Measurements from ENCODE around the gene ARGLU1.

The ARGLU1 gene

GRCh38 chr13:106541826-106542225 is 26.1 kb downstream of the ARGLU1 start:
- DNase-seq (ENCODE audit: low spot score): no peak

DNA sequence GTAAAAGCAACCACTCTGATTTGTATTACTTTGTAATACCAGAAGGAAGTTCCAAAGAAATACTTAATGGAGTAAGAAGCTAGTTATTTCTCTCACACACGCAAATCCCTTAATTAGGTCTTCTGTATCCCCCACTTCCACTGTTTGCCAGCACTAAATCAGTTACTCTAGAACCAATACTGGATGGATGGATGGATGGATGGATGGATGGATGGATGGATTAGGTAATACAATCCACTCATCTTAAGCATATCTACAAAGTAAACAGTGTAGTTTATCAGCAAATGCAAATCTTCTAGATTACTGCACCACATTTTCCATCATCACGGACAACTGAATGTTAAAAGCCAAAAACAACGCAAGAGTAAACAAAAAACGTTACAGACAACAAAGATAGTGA is 27.3 kb downstream of the ARGLU1 start:
- no peak for DNase-seq (ENCODE audit: low spot score)

DNA sequence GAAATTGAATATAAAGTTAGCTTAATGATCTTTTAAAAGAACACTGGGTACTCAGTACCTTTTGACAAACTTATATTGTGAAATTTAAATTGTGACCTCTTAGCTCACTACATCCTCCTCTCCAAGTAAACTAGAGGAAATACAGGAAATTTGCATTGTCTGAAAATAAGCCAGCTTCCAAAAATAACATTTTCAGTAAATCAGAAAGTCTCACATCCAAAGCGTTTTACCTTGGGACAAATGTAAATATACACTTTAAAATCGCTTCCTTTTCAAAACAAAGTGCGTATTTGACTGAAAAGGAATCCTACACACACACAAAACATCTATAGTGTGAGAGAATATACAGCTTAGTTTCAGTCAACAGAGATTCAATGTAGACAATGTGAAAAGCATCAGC is 30.4 kb downstream of the ARGLU1 start:
- DNase-seq (ENCODE audit: low spot score): no peak

DNA sequence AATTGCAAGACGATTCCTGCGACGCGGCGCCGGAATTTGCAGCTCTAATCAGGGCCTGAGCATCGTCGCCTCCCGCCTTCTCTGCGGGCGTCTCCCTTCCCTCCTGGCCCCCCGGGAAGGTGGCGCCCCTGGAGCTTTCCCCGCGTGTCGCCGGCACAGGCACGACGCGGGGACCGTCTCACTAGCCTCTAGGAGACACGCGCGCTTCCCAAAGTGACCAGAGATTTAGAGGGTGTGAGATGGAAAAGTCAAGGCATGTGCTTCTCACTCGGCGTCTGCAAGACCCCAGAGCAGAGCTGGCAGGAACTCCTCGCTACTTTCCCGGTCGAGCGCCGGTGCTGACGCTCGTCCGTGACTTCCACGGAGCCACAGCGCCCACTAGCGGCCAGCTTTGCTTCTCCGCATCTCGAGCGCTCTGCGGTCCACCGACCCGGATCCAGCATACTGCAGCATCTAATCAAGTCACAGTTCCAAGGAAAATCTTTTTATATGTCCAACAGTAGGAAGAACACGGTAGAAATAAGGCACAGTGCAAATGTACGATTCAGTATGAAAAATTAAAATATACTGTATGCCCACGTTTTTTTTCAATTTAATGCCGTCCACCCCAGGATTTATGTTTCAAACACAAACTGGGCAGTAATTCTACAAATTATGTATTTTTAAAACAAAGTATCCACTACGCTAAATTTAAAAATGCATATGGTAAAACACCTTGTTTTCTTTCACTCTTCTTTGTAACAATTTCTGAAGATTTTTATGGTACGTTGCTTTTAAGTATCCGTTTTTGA is 31.5 kb downstream of the ARGLU1 start:
- peak; percentile 81 for DNase-seq (ENCODE audit: low spot score)

GRCh38 chr13:106535552-106536243 is 32.2 kb downstream of the ARGLU1 start, which contains the start of gene EFNB2:
Gene EFNB2, minus strand, starts transcription at chr13:106535662. Its CDS starts 698 bp downstream, at chr13:106534964.
- DNase-seq (ENCODE audit: low spot score): peak; percentile 99

DNA sequence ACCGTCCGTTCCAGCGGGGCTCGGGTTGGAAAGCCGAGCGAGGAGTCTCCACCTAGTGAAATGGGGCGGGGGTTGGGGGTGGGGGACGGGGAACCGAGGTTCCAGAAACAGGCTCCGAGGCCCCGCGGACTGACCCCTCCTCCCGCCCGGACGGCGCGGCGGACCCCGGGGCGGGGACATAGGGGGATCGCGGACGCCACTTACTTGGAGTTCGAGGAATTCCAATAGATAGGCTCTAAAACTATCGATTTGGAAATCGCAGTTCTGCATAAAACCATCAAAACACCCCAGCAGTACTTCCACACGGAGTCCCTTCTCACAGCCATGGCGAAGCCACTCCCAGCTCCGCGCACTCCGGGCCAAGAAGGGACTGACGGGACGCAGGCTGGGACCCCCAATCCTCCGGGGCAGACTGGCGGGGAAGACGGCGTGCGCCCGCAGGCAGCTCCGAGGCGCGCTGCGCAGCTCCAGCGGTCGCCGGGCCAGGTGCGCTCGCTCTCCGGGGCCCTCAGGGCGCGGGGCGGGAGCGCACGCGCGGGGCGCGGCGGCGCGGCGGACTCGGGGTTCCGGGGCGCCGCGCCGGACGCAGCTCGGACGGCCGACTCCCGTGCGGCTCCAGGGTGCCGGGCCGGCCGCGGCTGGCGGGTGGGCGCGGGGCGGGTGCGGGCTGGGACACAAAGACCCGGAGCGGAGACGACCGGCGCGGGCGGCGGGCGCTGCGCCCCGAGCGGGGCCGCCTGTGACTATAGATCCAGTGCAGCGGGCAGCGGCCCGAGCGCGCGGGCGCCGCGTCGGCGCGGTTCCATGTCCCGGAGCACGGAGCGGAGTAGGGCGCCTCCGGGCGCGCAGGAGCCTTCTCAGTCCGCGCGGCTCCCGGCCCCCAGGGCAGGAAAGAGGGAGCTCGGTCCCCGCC is 33.0 kb downstream of the ARGLU1 start:
- DNase-seq (ENCODE audit: low spot score): peak; percentile 49

DNA sequence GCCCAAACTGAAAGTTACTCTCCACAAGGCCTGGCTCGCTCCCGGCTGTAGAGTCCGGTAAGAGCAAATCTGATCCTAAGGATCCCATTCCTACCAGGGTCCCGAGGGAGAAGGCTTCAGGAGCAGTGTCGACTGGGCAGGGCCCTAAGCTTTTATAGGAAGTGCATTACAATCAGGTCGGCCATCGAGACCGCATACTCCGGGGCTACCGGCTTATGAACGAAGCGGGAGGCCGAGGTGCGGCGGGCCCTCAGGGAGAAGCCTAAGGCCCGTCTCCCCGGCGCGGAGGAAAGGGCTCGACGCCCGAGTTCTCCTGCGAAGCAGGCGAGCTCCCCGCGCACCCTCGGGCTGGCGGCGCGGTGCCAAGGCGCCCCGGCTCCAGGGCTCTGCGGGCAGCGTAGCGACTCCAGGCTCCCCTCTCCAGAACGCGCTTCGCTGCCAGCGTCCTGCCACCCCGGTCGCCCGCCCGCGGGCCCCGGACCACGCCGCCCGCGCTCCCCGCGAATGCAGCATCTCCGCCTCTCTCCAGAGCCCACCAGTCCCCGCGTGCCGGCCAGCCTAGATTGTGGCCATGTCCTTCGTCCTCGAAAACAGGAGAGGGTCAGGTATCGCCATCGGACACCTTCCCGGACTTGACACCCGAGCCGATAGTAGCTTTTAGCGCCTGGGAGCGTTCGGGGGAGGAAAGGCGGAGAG is 33.8 kb downstream of the ARGLU1 start:
- DNase-seq (ENCODE audit: low spot score): peak; percentile 22

- peak; percentile 27 for DNase-seq (ENCODE audit: low spot score)
Measured at GRCh38 chr13:106533101-106533942, 34.6 kb downstream of the ARGLU1 start.

- no peak for DNase-seq (ENCODE audit: low spot score)
Measured at GRCh38 chr13:106532111-106532929, 35.6 kb downstream of the ARGLU1 start.

DNA sequence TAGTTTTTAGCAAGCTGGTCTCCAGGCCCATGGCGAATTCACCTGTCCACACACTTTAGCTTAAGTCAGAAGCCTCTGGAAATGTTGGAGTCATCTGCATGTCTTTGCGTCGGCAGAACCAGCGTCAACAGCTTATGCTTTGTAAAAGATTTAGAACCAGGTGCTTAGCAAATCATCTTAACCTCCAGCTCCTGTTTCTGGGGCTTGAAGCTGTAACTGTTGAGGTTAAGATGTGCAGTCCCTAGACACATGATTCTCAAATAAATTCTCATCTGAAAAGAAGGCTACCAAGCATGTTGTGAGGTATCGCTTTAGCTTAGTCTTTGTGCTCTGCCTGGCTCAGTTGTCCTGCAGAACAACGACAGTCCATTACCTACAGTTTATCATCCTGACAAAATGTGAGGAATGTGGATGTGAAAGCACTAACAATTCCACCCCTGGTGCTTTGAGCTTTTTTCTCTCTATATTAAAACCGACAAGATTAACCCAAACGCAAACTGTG is 36.9 kb downstream of the ARGLU1 start:
- DNase-seq (ENCODE audit: low spot score): no peak

DNA sequence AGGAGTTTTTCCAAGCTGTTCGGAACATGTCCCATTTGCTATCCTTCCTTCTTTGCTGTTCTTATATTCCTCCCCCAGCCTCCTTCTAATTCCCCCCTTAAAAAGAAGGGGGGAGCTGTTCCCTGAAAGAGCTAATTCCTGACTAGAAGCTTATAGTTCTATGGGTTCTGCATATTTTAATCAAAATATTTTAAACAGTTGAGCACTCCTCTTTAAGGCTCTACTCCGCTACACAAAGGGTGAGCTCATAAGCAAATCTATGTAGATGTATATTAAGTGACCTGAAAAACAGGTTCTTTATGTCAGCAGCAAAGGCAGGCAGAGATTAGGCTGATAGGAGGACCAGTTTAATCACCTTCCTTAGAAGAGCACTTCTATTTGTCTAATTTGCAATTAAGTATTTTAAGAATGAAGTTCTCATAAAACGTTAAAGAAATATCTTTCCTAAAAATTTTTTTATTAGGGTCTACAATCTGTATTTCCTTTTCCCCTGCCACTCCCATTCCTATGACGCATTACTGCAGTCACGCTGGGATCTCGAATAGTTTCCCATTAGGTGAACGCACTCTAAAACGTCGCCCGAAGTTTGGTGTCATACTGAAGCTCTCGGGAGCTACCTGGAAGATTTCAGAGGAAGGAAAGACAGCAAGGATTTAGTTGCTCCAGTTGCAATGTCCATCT is 37.6 kb downstream of the ARGLU1 start:
- DNase-seq (ENCODE audit: low spot score): no peak

DNA sequence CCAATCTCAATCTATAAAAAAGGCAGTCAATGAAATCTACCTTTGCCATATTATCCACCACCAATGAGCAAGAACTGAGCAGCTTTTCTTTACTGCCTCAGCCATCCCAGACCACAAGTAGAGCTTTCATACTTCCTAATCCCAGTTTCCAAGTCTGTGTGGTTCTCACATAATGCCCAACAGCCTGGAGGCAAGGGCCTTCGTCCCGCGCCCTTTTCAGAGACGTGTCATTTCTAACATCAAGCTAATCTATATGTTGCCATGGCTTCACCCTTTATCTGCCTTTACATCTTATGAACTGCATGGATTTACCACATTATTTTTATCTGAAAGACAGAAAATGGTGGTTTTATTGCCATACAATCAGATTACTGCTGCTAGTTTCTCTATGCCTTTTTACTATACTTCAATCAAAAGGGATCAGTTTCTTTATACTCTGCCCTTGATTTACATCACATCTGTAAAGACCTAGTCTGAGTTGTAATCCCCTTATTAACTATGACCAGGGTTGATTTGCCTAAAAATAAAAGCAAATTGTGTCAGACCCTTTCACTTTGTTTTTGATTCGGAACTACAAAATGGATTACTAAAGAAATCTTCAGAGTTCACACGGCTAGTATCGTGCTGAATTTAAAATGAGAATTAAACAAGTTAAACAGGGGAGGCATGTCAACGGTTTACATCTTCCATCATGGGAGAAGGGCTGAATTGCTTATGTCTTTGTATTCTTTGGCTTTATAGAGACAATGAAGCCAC is 38.3 kb downstream of the ARGLU1 start:
- no peak for DNase-seq (ENCODE audit: low spot score)

DNA sequence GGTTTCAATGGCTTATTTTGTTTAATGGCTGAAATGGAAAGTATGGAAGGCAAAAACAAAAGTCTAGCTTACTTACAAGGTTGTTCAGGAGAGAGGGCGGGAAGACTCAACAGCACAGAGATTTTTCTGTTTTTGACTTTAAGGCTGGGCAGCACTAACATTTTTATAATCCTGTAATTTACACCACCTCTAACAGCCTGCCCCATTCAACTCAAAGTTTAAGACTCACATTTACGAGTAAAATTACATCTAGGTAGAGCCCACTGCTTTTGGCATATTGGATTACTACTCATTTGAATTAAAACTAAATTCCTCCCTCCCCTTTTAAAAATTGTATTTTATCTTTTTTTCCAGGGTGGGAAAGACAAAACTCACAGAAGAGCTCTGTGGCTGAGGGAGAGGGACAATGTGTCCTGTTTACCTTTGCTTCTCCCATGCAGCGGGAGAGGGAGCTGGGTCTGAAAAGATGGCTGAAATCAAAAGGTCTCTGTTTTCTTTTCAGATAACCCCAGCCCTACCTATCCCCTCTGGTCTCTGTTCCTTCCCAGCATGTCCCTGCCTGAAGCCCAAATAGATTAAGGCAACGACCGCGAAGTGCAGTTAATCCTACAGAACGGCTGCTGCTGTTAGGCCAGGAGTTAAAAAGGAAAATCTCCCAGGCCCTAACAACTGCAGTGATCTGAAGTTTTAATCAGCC is 39.1 kb downstream of the ARGLU1 start:
- no peak for DNase-seq (ENCODE audit: low spot score)

DNA sequence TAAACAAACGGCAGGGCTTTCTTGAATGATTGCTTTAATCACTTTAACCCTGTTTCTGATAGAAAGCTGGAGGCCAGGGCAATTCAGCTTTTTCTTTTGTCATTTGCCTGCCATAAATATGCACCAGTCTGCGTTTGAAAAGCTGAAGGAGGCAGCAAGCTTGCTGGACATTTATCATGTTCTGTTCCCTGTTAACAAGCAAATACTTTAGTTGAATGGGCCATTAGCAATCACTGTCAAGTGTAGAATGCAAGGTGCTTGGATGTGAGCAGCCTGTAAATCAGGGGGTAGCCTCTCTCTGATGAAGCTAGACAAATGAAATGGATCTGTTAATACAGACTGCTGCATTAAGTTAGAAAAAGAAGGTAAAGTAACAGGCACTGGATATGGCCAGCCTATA is 40.1 kb downstream of the ARGLU1 start:
- no peak for DNase-seq (ENCODE audit: low spot score)

GRCh38 chr13:106527445-106527801 is 40.5 kb downstream of the ARGLU1 start:
- DNase-seq (ENCODE audit: low spot score): no peak

- no peak for DNase-seq (ENCODE audit: low spot score)
Measured at GRCh38 chr13:106526738-106527444, 41.0 kb downstream of the ARGLU1 start.

- no peak for DNase-seq (ENCODE audit: low spot score)
Measured at GRCh38 chr13:106525865-106526264, 42.1 kb downstream of the ARGLU1 start.
